AG04449 (cell line): ENCODE measurements around the gene ZNF592.

ENCODE experiments used
- CTCF ChIA-PET: fragments of 350-600 bp; formaldehyde crosslinking; extraction: SDS; loops from one replicate; lab custom pipeline; 2021; ENCODE audit warnings: antibody characterized with exemption; lab: Yijun Ruan, JAX
- POLR2A ChIA-PET: fragments of 400-600, 350-600 bp; formaldehyde crosslinking; extraction: SDS; loops from one replicate; lab custom pipeline; 2020; ENCODE audit warnings: antibody characterized with exemption, inconsistent platforms; lab: Yijun Ruan, JAX
- DNase-seq: peaks from one replicate; pipeline ENCODE4 v3.0.0-alpha.2; 2010; ENCODE audit warnings: low read depth, low spot score
- H3K4me3 ChIP-seq: 2 replicates; pipeline ENCODE4 v1.5.1; 2011; ENCODE audit warnings: low read depth, mild to moderate bottlenecking, control low read depth, low read length
- CTCF ChIP-seq: IDR thresholded peaks from one replicate; pipeline ENCODE4 v1.5.1; 2011; ENCODE audit warnings: mild to moderate bottlenecking, moderate library complexity, low read length, control low read depth, inconsistent platforms; ENCODE audit not compliant: insufficient read depth; ENCODE audit errors: missing control alignments

Gene ZNF592

GRCh38 chr15:84748274-84749110 is at the start of gene ZNF592:
ZNF592 (plus strand) TSS chr15:84748592; CDS start chr15:84782676, 34,084 bp downstream.
- ChIA-PET POLR2A (interaction anchor here (1.5 kb wide), 1 partner anchor 32 kb away, joined by 6 read pairs; the partner anchor contains the start of gene SEC11A), CTCF (interaction anchor here (0.8 to 2.7 kb wide), 6 partner anchors 11 to 180 kb away, joined by 3 to 10 read pairs (median 3); partner anchors contain the start of gene WDR73)
- H3K4me3 ChIP-seq = peak within 1 kb of the TSS; percentile 93
- DNase-seq = no peak
- peak; percentile 17 for TF ChIP-seq CTCF

- ChIA-PET CTCF (no interaction called here), POLR2A (no interaction called here)
- TF ChIP-seq CTCF = no peak
- no peak for DNase-seq
- no peak overlapping the region for H3K4me3 ChIP-seq
Observed at GRCh38 chr15:84699538-84700191, 48.7 kb upstream of the ZNF592 start.

- no peak overlapping the region for H3K4me3 ChIP-seq
- POLR2A ChIA-PET = no interaction called here
- no peak for DNase-seq
- CTCF ChIA-PET = interaction anchor here (0.7 to 1.8 kb wide), 2 partner anchors 11 to 27 kb away, joined by 3 to 5 read pairs; no protein-coding TSS in a partner anchor
- no peak for TF ChIP-seq CTCF
Observed at GRCh38 chr15:84702961-84703482, 45.4 kb upstream of the ZNF592 start.

- no peak for TF ChIP-seq CTCF
- ChIA-PET CTCF (interaction anchor here (1.1 to 1.8 kb wide), 3 partner anchors 10 to 12 kb away, joined by 3 to 5 read pairs (median 4); no protein-coding TSS in a partner anchor), POLR2A (interaction anchor here (1.1 kb wide), 1 partner anchor 12 kb away, joined by 3 read pairs; the partner anchor contains the start of gene SEC11A)
- no peak for DNase-seq
- no peak overlapping the region for H3K4me3 ChIP-seq
Observed at GRCh38 chr15:84703808-84704207, 44.6 kb upstream of the ZNF592 start.

- DNase-seq = no peak
- TF ChIP-seq CTCF = no peak
- CTCF ChIA-PET = interaction anchor here (1.1 to 2.1 kb wide), 2 partner anchors 10 to 58 kb away, joined by 5 to 9 read pairs; no protein-coding TSS in a partner anchor
- peak overlapping the region; percentile 97 for H3K4me3 ChIP-seq
- POLR2A ChIA-PET = interaction anchor here (1.2 kb wide), 1 partner anchor 17 kb away, joined by 3 read pairs; no protein-coding TSS in a partner anchor
Observed at GRCh38 chr15:84714372-84714771, 34.0 kb upstream of the ZNF592 start.
